K562 (cell line): ENCODE measurements around the gene PNPLA7. TPM values are rescaled to one million over a fixed set of nuclear protein-coding genes. Genes with fewer than 3 reads are reported as not detected.

ENCODE experiments used
- ARHGAP35 ChIP-seq: fragments of 450-650 bp; IDR thresholded peaks from 2 replicates; pipeline ENCODE4 v1.6.1; 2018; ENCODE audit not compliant: partially characterized antibody
- CBFA2T2 ChIP-seq: fragments of 450-650 bp; conservative IDR thresholded peaks from 2 replicates; pipeline ENCODE4 v1.6.1; 2017; ENCODE audit warnings: mild to moderate bottlenecking
- CBFB ChIP-seq: sonication (generic); formaldehyde crosslinking; IDR thresholded peaks from 2 replicates; pipeline ENCODE4 v1.4.0; 2020; ENCODE audit warnings: mild to moderate bottlenecking, missing genetic modification reagents
- CBX8 ChIP-seq: fragments of 200-600 bp; sonication (generic); IDR thresholded peaks from 2 replicates; pipeline ENCODE4 v1.6.1; 2012; ENCODE audit warnings: borderline replicate concordance, mixed run types, low read depth, mild to moderate bottlenecking, moderate library complexity, mixed read lengths, low read length, control low read depth, inconsistent platforms; ENCODE audit not compliant: poor library complexity, severe bottlenecking; ENCODE audit errors: extremely low read depth
- ELF4 ChIP-seq: fragments of 450-650 bp; formaldehyde crosslinking; IDR thresholded peaks from 2 replicates; pipeline ENCODE4 v1.4.0; 2022; ENCODE audit warnings: missing genetic modification characterization
- FOXA1 ChIP-seq: fragments of 450-650 bp; IDR thresholded peaks from 2 replicates; pipeline ENCODE4 v1.6.1; 2016; ENCODE audit warnings: mild to moderate bottlenecking, borderline replicate concordance
- IFI16 ChIP-seq: fragments of 250-450 bp; sonication (Bioruptor Pico); IDR thresholded peaks from 2 replicates; pipeline ENCODE4 v2.1.2; 2022; ENCODE audit warnings: mild to moderate bottlenecking, inconsistent platforms
- ILF3 ChIP-seq: fragments of 450-650 bp; IDR thresholded peaks from 2 replicates; pipeline ENCODE4 v1.6.1; 2018; ENCODE audit warnings: antibody characterized with exemption, mild to moderate bottlenecking, moderate library complexity, borderline replicate concordance
- MXI1 ChIP-seq: IDR thresholded peaks from 2 replicates; pipeline ENCODE4 v1.6.1; 2011; ENCODE audit warnings: low read depth, mild to moderate bottlenecking, improper control_type of control experiment, low read length
- NR2F6 ChIP-seq: fragments of 450-650 bp; formaldehyde crosslinking; IDR thresholded peaks from 2 replicates; pipeline ENCODE4 v1.4.0; 2020; ENCODE audit warnings: mild to moderate bottlenecking
- PKNOX1 ChIP-seq: fragments of 450-650 bp; IDR thresholded peaks from 2 replicates; pipeline ENCODE4 v1.6.1; 2016
- POU5F1 ChIP-seq: fragments of 150-350 bp; IDR thresholded peaks from 2 replicates; pipeline ENCODE4 v1.6.1; 2014; ENCODE audit warnings: borderline replicate concordance, low read length, low read depth, mild to moderate bottlenecking; ENCODE audit not compliant: partially characterized antibody
- RERE ChIP-seq: sonication (generic); formaldehyde crosslinking; IDR thresholded peaks from 2 replicates; pipeline ENCODE4 v1.8.0; 2023; ENCODE audit warnings: missing genetic modification reagents, mild to moderate bottlenecking, borderline replicate concordance
- RFX5 ChIP-seq: IDR thresholded peaks from 2 replicates; pipeline ENCODE4 v1.6.1; 2011; ENCODE audit warnings: low read depth, mild to moderate bottlenecking, improper control_type of control experiment, low read length
- STAT5A ChIP-seq: IDR thresholded peaks from 2 replicates; pipeline ENCODE4 v1.6.1; 2012; ENCODE audit warnings: low read length, inconsistent platforms, borderline replicate concordance
- ZFX ChIP-seq: sonication (generic); formaldehyde crosslinking; IDR thresholded peaks from 2 replicates; pipeline ENCODE4 v1.8.0; 2022; ENCODE audit warnings: mild to moderate bottlenecking, missing genetic modification reagents, moderate library complexity
- ZKSCAN3 ChIP-seq: fragments of 250-450 bp; sonication (Bioruptor Pico); IDR thresholded peaks from 2 replicates; pipeline ENCODE4 v1.4.0; 2020
- ZNF184 ChIP-seq: sonication (generic); formaldehyde crosslinking; IDR thresholded peaks from 2 replicates; pipeline ENCODE4 v1.5.0; 2020; ENCODE audit warnings: missing genetic modification reagents
- ZNF274 ChIP-seq: IDR thresholded peaks from 2 replicates; pipeline ENCODE4 v1.6.1; 2011; ENCODE audit warnings: low read depth, mild to moderate bottlenecking, low read length, moderate library complexity, borderline replicate concordance
- ZNF511 ChIP-seq: sonication (generic); formaldehyde crosslinking; IDR thresholded peaks from 2 replicates; pipeline ENCODE4 v1.8.0; 2022; ENCODE audit warnings: mild to moderate bottlenecking, missing genetic modification reagents
- ZNF639 ChIP-seq, 2 experiments: fragments of 200-800 bp in 1 of 2; sonication (Bioruptor generic) in 1 of 2; sonication (generic) in 1 of 2; formaldehyde crosslinking in 1 of 2; IDR thresholded peaks in 1 of 2; conservative IDR thresholded peaks in 1 of 2; 2 replicates each; pipeline versions ENCODE4 v1.5.0 to v1.6.1; 2016 to 2020; ENCODE audit warnings: missing compliant biosample characterization in 1 of 2, missing genetic modification characterization in 1 of 2, missing genetic modification reagents in 1 of 2
- polyA plus RNA-seq, 8 experiments: library from polyadenylated mRNA; depleted of rRNA in 4 of 8; stranded (reverse) in 5 of 8; unstranded in 3 of 8; fragments of >200 nt; fragmentation: Nextera tagmentation in 2 of 8; fragmentation: Illumina TruSeq in 1 of 8; extraction: Ambion mirVana in 2 of 8; extraction: Trizol in 1 of 8; gene quantifications; 2 replicates each; pipeline versions ENCODE4 v1.2.1 to v1.2.3, GENCODE V29; 2011 to 2014; ENCODE audit warnings: inconsistent platforms in 1 of 8, missing spikeins in 1 of 8
- total RNA-seq, 7 experiments: library from RNA; depleted of rRNA in 6 of 7; stranded (reverse); fragments of >200 nt in 6 of 7; fragmentation: Illumina TruSeq in 2 of 7; extraction: Trizol in 2 of 7; gene quantifications; 2 replicates each; pipeline versions ENCODE4 v1.2.1 to v1.2.3, GENCODE V29; 2011 to 2021; ENCODE audit warnings: low replicate concordance in 1 of 7

PNPLA7 gene
- total and polyA plus RNA-seq, 9 of the 15 experiments (the other 6 are each of a cell fraction or from before 2014, with no cell fraction given) = 0.01 to 0.85 (median 0.19) TPM; not detected in 1

GRCh38 chr9:137412431-137412830 is 137.8 kb downstream of the PNPLA7 start (continued):
- TF ChIP-seq ZNF511 (CRISPR knock-in tag) = no peak
- TF ChIP-seq ZFX (CRISPR knock-in tag) = peak; percentile 6; the same call in 1 of the 2 replicates
- no peak for TF ChIP-seq IFI16 (CRISPR knock-in tag)
- TF ChIP-seq RFX5 = no peak
- TF ChIP-seq POU5F1 = no peak
- no peak for TF ChIP-seq FOXA1
- no peak for TF ChIP-seq ZNF274
- no peak for TF ChIP-seq CBX8
- TF ChIP-seq NR2F6 = no peak
- no peak for TF ChIP-seq CBFB (CRISPR knock-in tag)
- TF ChIP-seq ILF3 = no peak
- TF ChIP-seq RERE (CRISPR knock-in tag) = no peak
- no peak for TF ChIP-seq ZNF639 (CRISPR knock-in tag; conservative IDR thresholded peaks at IDR 0.05 in 1 of 2, IDR thresholded peaks at IDR 0.05 in 1 of 2)
- TF ChIP-seq MXI1 = no peak
- TF ChIP-seq ELF4 (CRISPR knock-in tag) = no peak
- TF ChIP-seq STAT5A = no peak
- no peak for TF ChIP-seq PKNOX1
- TF ChIP-seq CBFA2T2 = no peak
- no peak for TF ChIP-seq ZNF184 (CRISPR knock-in tag)
- no peak for TF ChIP-seq ZKSCAN3 (CRISPR knock-in tag)
- no peak for TF ChIP-seq ARHGAP35
